Right lung (tissue), 10 donors: ENCODE measurements around the gene CSNK2A3. TPM values are rescaled to one million over a fixed set of nuclear protein-coding genes. Genes with fewer than 3 reads are reported as not detected.
"Not testable (repeated sequence)": the region's sequence is repeated elsewhere in the genome, so short reads cannot be mapped to it uniquely, and the experiment has no call there.

Experiments
- DNase-seq, 2 donors: peaks; one replicate each; pipeline ENCODE4 v3.0.0-alpha.2; 2013
- long read RNA-seq, 8 donors: transcript quantifications; one replicate each; lab custom pipeline, GENCODE V29; 2026
- polyA plus RNA-seq, 5 donors: library from polyadenylated mRNA; unstranded; fragments of 120-200 nt; gene quantifications; one replicate each; pipeline versions ENCODE4 v1.2.1 to v1.2.3, GENCODE V29; 2013; ENCODE audit warnings: inconsistent platforms in 1 of 5, low replicate concordance in 1 of 5; ENCODE audit not compliant: insufficient read length in 5 of 5, insufficient read depth in 1 of 5

CSNK2A3 gene
- 1 to 10 TPM; 1.0 to 2.2 (median 1.9) TPM for polyA plus RNA-seq
- long read RNA-seq, donor 1, partial matches to known transcripts = 0 of 4 reads
- long read RNA-seq, donor 1, other reads (novel, unspliced or antisense) = 0 of 4 reads
- long read RNA-seq, donor 2 = 0 reads
- long read RNA-seq, donor 3, partial matches to known transcripts = 0 of 4 reads
- long read RNA-seq, donor 3, other reads (novel, unspliced or antisense) = 0 of 4 reads
- long read RNA-seq, donor 4, partial matches to known transcripts = 0 of 3 reads
- long read RNA-seq, donor 4, other reads (novel, unspliced or antisense) = 0 of 3 reads
- long read RNA-seq, donor 5, transcript CSNK2A3-201 (1 exons, 1,416 nt) = major isoform, 11 of 11 reads
- long read RNA-seq, donor 5, partial matches to known transcripts = 0 of 11 reads
- long read RNA-seq, donor 5, other reads (novel, unspliced or antisense) = 0 of 11 reads
- long read RNA-seq, donor 6, partial matches to known transcripts = 0 of 4 reads
- long read RNA-seq, donor 6, other reads (novel, unspliced or antisense) = 0 of 4 reads
- long read RNA-seq, donor 7 = 0 reads
- long read RNA-seq, donor 8, partial matches to known transcripts = 0 of 2 reads
- long read RNA-seq, donor 8, other reads (novel, unspliced or antisense) = 0 of 2 reads

DNA sequence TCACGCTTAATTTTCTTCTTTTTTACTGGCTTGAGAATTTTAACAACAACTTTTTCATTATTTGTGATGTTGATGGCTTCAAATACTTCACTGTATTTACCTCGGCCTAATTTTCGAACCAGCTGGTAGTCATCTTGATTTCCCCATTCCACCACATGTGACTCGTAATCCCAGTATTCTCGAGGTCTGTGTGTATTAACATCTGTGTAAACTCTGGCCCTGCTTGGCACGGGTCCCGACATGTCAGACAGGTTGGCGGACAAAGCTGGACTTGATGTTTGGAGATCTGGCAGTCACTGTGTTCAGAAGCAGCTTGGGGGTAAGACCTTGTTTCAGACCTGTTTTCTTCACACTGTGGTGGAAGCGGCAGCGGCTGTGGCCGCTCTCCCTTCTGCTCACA is at the start of gene CSNK2A3:
Gene CSNK2A3, minus strand, starts transcription at position 373 of the 400 bp plus-strand sequence. Its CDS starts 131 bp downstream, at position 242.
- DNase-seq = not testable (repeated sequence)

DNA sequence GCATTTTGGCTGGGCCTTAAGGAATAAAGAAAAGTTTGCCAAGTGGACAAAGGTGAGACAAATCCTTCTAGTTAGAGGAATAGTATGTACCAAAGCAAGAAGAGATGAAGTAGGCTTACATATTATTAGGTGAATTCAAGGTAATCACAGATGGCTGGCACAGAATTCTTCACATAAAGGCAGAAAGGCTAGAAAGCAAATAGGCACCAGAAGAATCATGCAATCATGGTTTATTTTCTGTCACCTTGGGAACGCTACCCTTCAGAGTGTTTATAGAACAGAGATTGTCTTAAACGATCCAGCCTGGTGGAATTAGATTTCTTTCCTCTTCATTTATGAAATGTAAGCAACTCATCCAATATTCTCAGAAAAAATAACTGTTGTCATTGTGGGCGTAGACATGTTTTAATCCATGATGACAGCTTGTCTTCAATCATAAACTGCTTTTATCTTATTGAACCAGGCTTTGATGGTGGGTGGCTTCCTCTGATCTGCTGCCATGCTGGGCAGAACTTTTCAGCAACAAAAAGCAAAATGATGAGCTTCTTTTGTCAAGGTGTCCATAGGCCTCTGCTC is 49.0 kb upstream of the CSNK2A3 start:
- DNase-seq = no peak

DNA sequence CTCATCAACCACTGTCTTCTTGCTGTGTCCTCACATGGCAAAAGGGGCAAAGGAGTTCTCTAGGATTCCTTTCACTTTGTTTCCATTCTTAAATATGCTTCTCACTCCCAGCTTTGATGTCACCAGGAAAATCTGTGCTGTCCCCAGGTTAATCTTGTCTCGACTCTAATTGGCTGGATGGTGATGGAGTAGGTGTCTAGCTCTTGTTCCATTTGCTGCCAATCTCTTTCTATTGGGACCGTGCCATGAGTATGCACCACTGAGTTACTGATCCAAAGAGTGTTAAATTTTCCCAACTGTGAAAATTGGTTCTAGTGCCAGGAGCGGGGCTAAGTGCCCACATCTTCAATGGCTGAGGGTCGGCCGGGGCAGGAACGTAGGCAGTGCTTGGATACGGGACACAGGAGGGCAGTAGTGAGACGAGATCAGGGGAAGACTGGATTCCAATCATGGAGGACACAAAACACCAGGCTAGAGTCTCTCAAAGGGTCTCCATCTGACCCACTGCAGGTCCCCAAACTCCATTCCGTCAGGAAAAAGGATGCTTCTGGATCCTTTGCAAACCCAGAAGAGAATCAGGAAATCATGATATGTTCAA is 47.7 kb upstream of the CSNK2A3 start:
- DNase-seq = no peak

DNA sequence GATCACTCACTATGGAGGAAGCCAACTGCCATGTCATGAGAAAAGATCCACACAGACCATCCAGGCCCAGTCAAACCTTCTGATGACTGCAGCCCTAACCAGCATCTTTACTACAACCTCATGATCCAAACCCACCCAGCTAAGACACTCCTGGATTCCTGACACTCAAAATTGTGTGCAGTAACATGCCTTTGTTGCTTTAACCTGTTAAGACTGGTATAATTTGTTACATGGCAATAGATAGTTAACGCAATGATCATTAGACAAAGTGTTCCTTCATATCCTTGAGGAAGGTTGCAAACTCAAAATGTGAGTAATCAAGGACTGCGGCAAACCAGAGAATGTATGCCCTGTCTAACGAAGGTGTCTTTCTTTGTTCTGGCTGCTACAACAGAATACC is 47.1 kb upstream of the CSNK2A3 start:
- no peak for DNase-seq

GRCh38 chr11:11397781-11398180 is 44.7 kb upstream of the CSNK2A3 start:
- no peak for DNase-seq

DNA sequence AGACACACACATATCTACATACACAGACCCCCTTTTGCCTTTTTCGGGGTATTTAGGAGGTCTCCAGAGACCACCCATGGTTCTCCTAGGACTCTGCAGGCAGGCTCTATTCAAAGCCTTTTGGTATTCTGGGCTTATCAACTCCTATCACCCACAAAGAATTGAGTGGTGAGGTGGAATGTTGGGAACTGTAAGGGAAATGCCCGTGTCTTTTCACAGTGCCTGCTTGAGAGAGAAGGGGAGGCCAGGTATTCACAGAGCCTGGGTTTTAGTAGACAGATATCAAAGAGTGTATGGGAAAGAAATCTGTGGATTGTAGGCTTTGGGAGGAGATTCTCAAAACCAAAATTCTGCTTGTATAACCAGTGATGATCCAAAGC is 44.0 kb upstream of the CSNK2A3 start:
- DNase-seq = no peak

DNA sequence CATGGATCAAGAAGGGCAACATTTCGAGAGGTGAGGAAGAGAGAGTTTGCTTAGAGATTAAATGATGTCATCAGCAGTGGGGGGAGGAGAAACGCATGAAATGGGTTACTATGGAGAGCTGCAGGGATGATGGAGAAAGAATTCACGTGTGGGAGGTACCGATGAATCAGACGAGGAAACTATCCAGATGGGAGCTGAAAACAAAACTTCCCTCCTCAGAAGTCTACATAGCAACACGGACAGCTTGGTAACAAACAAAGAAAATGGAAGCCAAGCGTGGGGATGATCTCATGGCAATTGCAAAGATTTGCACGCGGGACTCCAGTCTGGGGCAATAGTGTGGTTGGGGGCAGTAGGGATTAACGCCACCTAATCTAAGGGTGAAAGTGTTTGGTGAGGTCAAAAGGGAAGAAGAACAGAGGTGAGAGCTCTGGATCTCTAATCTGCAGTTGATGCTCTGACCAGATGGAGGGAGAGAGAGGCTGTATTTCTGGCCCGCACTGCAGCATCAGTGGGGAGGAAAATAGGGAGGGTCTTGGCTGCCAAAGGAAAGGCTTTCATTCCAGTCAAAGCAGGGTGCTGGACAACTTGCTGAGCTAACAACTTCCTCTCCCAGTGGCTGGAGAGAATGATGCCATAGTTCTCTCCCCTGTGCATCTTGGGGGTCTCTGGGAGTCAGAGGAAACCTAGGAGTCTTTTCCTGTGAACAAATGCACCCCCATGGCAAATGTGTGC is 43.4 kb upstream of the CSNK2A3 start:
- no peak for DNase-seq

- no peak for DNase-seq
These were observed 42.1 kb upstream of the CSNK2A3 start for GRCh38 chr11:11395126-11395525.

DNA sequence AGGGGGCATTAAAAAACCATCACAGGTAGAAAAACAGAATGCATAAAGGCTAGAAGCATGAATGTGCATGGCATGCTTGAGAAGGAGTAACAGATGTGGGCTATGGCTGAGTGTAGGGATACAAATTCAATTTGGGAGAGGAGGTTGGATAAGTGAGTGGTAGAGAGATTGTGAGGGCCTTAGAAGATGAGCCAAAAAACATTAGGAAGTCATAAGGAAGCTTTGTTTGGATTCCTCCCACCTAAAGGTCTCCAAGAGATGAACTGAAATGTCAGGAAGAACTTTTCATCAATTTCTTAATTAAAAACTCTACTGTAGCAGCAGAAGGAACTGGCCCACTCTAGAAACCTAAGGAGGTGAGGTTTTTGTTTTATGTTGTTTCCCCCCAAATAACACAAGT is 41.2 kb upstream of the CSNK2A3 start:
- DNase-seq = no peak

DNA sequence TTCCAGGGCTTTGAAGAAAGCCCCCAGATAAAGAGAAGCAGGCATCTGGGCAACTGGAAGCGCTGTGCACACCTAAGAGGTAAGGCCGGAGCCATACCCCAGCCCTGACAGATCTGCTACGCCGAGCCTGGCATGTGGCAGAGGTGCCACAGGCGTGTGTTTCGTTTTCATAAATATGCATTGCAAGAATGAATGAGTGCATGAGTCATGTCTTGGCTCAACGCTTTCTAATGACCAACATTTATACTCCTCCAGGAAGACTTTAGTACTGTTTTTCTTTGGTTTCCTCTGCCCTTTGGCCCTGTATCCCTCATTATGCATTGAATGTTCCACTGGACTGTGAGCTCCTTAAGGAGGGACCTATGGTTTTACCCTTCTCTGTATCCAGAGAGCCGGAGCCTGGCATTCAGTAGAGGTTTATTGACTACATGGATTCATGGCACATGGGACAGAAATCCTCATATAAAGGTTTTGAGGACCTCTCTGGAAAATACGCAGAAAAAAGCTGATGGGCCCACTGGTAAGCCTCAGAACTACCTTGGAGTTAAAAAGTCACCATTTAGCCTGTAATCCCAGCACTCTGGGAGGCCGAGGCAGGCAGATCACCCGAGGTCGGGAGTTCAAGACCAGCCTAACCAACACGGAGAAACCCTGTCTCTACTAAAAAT is 38.9 kb upstream of the CSNK2A3 start:
- no peak for DNase-seq

- DNase-seq = no peak
These were observed 38.1 kb upstream of the CSNK2A3 start for GRCh38 chr11:11391169-11391568.

GRCh38 chr11:11390068-11390771 is 37.2 kb upstream of the CSNK2A3 start:
- no peak for DNase-seq

DNA sequence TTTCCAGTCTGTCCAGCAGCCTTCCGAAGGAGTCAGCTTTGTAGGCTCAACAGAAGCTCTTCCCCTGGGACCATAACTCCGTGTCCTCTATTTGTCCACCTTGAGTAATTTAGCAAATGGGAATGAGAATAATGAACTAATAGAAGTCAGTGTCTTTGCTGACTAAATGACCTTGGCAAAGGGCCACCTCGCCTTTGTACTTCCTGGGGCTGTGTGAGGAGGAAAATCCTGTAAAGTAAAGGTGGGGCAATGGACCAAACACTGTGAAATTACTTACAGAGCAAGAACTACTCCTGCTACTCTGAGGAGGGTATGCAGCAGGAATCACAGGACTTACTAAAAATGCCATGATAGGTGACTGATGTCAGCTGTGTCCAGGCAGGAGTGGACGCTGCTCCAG is 36.2 kb upstream of the CSNK2A3 start:
- DNase-seq = no peak

GRCh38 chr11:11387622-11388305 is 34.7 kb upstream of the CSNK2A3 start:
- DNase-seq = no peak

DNA sequence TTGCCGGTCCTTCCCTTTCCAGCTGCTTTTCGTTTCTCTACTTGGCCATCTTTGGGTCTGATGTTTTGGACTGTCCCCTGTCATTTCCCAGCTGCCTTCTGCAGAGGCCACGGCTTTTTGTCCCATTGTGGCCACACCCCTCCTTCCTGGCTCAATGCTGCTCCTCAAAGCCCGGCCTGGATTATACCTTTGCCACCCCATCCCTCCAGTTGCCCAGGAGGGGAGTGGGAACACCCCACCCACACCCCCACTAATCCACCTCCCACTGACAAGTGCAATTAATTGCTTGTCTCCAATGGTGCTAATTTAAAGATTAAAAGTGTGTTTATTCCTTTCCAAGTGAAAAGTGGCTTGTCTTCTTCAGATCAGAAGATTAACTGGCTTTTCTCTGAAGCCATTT is 34.2 kb upstream of the CSNK2A3 start:
- DNase-seq = no peak

- DNase-seq = no peak
These were observed 31.8 kb upstream of the CSNK2A3 start for GRCh38 chr11:11384829-11385228.

DNA sequence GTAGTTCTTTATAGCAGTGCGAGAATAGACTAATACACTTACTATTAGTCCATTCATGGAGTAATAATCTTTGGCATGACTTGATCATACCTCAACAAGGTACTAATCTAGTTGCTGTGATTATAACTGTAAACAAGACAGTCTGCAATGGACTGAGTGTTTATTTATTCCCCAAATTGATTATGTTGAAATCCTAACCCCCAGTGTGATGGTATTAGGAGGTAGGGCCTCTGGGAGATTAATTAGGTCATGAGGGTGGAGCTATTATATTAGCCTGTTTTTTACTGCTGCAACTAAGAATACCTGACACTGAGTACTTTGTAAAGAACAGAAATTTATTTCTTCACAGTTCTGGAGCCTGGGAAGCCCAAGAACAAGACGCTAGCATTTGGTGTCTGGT is 30.9 kb upstream of the CSNK2A3 start:
- no peak for DNase-seq

GRCh38 chr11:11382858-11383532 is 29.9 kb upstream of the CSNK2A3 start:
- DNase-seq = no peak

- DNase-seq = no peak
These were observed 28.5 kb upstream of the CSNK2A3 start for GRCh38 chr11:11381471-11382105.
